ENCODE results near the gene PRR36. TPM values are rescaled to one million over a fixed set of nuclear protein-coding genes. Genes with fewer than 3 reads are reported as not detected.

The PRR36 gene
- total RNA-seq, 1 donor, result not detected

DNA sequence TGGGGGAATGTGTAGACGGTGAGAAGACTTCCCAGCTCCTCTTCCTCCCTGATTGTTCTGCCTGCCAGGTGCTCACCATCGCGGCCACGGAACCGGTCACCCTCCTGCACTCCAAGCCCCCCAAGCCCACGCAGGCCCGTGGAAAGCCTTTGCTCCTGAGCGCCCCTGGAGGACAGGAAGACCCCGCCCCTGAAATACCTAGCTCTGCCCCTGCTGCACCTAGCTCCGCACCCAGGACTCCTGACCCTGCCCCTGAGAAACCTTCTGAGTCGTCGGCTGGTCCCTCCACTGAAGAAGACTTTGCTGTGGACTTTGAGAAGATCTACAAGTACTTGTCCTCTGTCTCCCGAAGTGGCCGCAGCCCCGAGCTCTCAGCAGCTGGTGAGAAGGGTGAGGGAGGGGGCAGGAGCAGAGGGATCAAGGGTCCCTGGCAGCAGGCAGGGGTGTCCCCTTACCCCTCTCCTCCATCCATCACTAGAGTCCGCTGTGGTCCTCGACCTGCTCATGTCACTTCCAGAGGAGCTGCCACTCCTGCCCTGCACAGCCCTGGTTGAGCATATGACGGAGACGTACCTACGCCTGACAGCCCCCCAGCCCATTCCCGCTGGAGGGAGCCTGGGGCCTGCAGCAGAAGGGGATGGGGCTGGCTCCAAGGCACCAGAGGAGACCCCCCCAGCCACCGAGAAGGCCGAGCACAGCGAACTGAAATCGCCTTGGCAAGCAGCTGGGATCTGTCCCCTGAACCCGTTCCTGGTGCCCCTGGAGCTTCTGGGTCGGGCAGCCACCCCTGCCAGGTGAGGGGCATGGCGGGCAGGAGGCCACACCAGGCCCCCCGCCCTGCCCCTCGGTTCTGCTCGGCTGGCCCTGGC, 48.0 kb upstream of the PRR36 start:
- H3K36me3 ChIP-seq (ENCODE audit: insufficient read depth, low read length), result peaks cover 14% of the 10 kb centered on the region

DNA sequence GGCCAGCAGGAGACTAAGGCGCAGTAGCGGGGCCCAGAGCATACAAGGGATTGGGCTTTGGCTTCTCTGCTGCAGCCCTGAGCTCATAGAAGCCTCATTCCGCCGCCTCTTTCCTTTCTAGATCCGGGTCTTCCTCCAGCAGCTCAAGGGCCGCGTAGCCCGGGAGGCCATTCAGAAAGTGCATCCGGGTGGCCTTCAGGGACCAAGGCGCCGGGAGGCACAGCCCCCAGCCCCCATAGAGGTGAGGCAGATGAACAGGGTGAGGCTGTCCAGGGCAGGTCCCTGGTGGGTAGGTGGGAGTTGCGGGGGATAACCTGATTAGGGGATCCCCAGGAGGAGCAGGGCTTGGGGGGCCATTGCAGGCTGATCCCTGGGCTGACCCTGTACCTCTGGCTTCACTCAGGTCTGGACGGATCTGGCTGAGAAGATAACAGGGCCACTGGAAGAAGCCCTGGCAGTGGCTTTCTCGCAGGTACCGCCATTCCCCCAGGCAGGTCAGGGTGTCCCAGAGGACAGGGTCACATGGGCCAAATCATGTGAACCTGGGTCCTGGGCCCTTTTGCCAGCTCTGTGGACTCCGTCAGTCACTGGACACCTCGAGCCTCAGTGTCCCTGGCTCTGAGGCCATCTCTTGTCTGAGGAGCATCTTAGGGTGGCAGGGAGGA, 47.2 kb upstream of the PRR36 start:
- peak overlapping the region; percentile 91 for H3K4me2 ChIP-seq (ENCODE audit: insufficient read depth, low read length)
- peaks cover 17% of the 10 kb centered on the region for H3K79me2 ChIP-seq (ENCODE audit: insufficient read depth, low read length)
- peaks cover 16% of the 10 kb centered on the region for H3K27me3 ChIP-seq (ENCODE audit: insufficient read depth, low read length)
- peak overlapping the region; percentile 72 for H3K4me3 ChIP-seq (ENCODE audit: insufficient read depth, low read length)
- H3K36me3 ChIP-seq (ENCODE audit: insufficient read depth, low read length), result peaks cover 14% of the 10 kb centered on the region
- peak overlapping the region; percentile 91 for H3K27ac ChIP-seq (ENCODE audit: low read depth, low read length)
- DNase-seq (ENCODE audit: insufficient read length, low spot score, missing footprints), result peak; percentile 63
- peak overlapping the region; percentile 85 for H2AFZ ChIP-seq (ENCODE audit: low read length)
- TF ChIP-seq CTCF (IDR thresholded peaks at IDR 0.05; ENCODE audit: extremely low read depth, low read depth, low read length), result no peak
- peaks cover 9% of the 10 kb centered on the region for H4K20me1 ChIP-seq (ENCODE audit: insufficient read depth, low read length)
- H3K4me1 ChIP-seq (ENCODE audit: insufficient read depth, low read length), result peaks cover 22% of the 10 kb centered on the region
- no peaks in the 10 kb centered on the region for H3K9me3 ChIP-seq (ENCODE audit: low read depth, low read length)

More for the DNA sequence above, 48.0 kb upstream of the PRR36 start:
- TF ChIP-seq CTCF (IDR thresholded peaks at IDR 0.05; ENCODE audit: extremely low read depth, low read depth, low read length), result no peak
- peak overlapping the region; percentile 72 for H3K4me3 ChIP-seq (ENCODE audit: insufficient read depth, low read length)
- H3K79me2 ChIP-seq (ENCODE audit: insufficient read depth, low read length), result peaks cover 17% of the 10 kb centered on the region
- H3K27me3 ChIP-seq (ENCODE audit: insufficient read depth, low read length), result peaks cover 12% of the 10 kb centered on the region
- no peak overlapping the region for H2AFZ ChIP-seq (ENCODE audit: low read length)
- peaks cover 9% of the 10 kb centered on the region for H4K20me1 ChIP-seq (ENCODE audit: insufficient read depth, low read length)
- H3K4me2 ChIP-seq (ENCODE audit: insufficient read depth, low read length), result peak overlapping the region; percentile 91
- H3K4me1 ChIP-seq (ENCODE audit: insufficient read depth, low read length), result peaks cover 23% of the 10 kb centered on the region
- H3K9me3 ChIP-seq (ENCODE audit: low read depth, low read length), result no peaks in the 10 kb centered on the region
- DNase-seq (ENCODE audit: insufficient read length, low spot score, missing footprints), result peak; percentile 52
- peak overlapping the region; percentile 91 for H3K27ac ChIP-seq (ENCODE audit: low read depth, low read length)

DNA sequence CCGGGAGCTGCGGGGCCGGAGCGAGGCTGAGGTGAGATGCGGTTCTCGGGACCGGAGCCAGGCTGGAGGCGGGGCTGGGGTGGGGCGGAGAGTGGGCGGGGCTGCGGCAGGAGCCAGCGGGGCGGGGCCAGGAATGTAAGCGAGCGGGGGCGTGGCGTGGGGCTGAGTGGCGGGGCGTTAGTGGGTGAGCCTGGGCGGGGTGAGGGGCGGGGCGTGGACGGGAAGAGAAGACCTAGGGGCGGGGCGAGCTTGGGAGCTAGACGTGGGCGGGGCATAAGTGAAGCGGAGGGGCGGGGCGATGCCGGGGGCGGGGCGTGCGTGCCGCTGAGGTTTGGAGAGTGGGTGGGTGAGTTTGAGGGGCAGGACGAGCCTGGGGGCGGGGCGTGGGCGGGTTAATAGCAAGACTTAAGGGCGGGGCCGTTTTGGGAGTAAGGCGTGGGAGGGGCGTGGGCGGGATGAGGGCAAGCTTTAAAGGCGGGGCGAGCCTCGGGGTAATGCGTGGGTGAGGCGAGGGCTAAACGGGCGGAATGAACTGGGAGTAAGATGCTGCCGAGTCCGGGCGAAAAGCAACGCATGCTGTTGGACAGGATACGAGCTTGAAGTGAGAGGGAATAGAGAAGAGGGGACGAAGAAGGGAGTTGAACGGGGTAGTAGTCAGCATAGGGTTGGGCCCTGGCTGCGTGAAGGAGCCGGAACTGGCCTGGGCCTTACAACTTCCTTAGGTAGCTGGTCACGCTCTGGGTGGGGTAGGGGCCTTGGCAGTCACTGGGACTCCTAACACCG, 46.5 kb upstream of the PRR36 start:
- Histone ChIP-seq H2AFZ (ENCODE audit: low read length) (peak overlapping the region; percentile 85), H3K27ac (ENCODE audit: low read depth, low read length) (peak overlapping the region; percentile 91), H3K4me1 (ENCODE audit: insufficient read depth, low read length) (peaks cover 21% of the 10 kb centered on the region), H3K9me3 (ENCODE audit: low read depth, low read length) (no peaks in the 10 kb centered on the region), H3K4me2 (ENCODE audit: insufficient read depth, low read length) (peak overlapping the region; percentile 91), H3K36me3 (ENCODE audit: insufficient read depth, low read length) (peaks cover 14% of the 10 kb centered on the region), H3K79me2 (ENCODE audit: insufficient read depth, low read length) (peaks cover 17% of the 10 kb centered on the region), H3K4me3 (ENCODE audit: insufficient read depth, low read length) (peak overlapping the region; percentile 80), H3K27me3 (ENCODE audit: insufficient read depth, low read length) (peaks cover 20% of the 10 kb centered on the region), H4K20me1 (ENCODE audit: insufficient read depth, low read length) (peaks cover 9% of the 10 kb centered on the region)
- no peak for TF ChIP-seq CTCF (IDR thresholded peaks at IDR 0.05; ENCODE audit: extremely low read depth, low read depth, low read length)
- peak; percentile 100 for DNase-seq (ENCODE audit: insufficient read length, low spot score, missing footprints)
